Pons (tissue), 1 donor: ENCODE measurements around the gene C14orf180.
"Not testable (repeated sequence)": the region's sequence is repeated elsewhere in the genome, so short reads cannot be mapped to it uniquely, and the experiment has no call there.

Source experiments
- DNase-seq: peaks from one replicate; pipeline ENCODE4 v3.0.0-alpha.2; 2016; ENCODE audit warnings: low spot score

Gene C14orf180

DNA sequence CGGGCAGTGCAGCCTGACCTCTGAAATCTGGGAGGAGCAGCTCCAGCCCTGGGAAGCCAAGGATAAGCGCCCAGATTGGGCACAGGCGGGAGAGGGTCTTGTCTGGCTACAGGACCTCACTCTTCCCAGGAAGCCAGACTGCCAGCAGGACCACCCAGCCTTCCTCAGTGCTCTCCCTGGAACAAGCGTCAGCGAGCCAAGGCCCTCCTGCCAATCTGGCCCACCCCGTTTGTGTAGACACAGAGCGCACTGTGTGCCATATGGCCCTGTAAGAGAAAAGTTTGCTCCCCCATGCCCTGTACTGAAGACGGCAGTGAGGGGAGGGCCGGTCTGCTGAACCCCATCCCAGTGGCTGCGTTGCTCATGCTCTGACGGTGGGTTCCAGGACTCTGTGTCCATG is 1.2 kb upstream of the C14orf180 start:
- no peak for DNase-seq

DNA sequence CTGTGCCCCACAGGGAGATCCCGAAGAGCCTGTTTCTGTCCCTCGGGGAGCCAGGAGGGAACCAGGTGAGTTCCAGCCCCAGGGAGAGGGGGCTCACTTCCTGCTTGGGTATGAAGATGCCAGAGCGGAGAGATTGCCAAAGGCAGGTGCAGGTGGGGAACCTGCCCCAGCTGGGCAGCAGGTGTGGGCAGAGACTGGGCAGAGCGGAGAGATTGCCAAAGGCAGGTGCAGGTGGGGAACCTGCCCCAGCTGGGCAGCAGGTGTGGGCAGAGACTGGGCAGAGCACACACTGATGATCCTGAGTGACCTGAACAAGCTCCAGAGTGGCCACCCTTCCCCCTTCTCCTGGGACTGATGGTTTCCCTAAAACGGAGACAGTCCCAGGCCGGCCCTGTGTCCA is 375 bp downstream of the C14orf180 start:
- DNase-seq = not testable (repeated sequence)

DNA sequence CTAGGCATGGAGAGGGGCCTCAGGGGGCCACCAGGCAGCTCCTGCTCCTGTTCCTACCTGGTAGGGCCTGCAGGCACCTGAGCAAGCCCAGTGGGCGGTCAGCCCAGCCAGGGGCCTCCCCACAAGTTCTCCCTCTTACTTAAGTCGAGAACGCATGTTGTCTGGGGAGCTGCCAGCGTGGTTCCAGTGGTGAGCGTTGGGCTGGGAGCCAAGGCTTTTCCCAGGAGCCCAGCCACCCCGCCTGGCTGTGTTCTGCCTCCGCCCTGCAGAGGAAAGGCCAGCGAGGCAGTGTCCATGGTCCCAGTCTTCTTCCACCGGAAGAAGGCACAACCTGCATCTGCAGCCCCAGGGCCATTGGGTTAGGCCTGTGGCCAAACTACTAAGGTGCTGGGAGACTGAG is 1.4 kb downstream of the C14orf180 start:
- DNase-seq = no peak

DNA sequence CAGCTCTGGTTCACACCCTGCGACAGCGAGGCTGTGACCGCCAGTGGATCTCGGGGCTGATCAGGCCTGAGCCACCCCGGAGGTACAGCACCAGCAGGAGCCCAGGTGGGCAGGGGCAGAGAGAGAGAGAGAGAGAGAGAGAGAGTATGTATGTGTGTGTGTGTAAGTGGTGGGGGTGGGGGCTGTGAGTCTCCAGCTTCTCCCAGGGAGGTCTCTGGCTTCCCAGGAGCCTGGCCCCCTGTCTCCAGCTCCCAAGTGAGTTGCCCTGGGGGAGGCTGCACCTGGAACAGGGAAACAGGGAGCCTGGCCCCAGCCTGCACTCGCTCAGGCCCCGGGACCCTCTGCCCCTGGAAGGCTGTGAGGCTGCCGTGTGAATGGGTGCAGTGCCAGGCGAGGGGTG is 2.0 kb downstream of the C14orf180 start:
- DNase-seq = no peak

DNA sequence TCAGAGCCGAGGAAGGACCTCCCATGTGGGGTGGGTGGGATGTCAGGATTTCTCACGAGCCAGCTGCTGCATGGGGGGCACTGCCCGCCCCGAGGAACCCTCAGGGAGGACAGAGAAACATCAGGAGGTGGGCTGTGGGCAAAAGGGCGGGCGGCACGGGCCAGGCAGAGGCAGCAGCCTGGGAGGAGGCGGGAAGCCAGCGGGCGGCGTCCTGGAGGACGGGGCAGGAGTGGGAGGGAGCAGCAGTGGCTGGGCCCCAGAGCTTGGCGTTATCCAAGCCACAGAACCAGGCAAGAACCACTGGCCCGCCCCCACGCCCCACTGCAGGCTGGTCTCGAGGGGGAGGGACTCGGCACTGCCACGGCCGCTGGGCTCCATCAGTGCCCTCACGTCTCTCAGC is 2.4 kb downstream of the C14orf180 start:
- no peak for DNase-seq

DNA sequence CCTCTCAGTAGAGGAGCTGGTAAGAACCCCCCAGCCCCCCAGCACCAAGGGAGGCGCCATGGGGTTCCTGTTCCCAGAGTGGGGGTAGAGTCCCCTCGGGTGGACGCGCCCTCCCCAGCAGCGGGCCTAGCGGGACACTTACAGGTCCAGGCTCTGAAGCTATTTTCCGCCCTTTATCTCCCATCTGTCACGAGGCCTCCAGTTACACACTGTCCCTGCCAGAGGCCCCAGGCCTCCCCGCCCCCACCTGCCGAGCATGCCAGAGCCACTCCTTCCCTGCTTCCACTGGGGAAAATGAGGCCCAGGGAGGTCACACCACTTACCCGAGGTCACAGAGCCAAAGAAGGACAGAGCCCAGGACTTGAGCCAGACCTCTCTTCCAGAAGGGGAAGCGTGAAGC is 3.1 kb downstream of the C14orf180 start:
- no peak for DNase-seq

DNA sequence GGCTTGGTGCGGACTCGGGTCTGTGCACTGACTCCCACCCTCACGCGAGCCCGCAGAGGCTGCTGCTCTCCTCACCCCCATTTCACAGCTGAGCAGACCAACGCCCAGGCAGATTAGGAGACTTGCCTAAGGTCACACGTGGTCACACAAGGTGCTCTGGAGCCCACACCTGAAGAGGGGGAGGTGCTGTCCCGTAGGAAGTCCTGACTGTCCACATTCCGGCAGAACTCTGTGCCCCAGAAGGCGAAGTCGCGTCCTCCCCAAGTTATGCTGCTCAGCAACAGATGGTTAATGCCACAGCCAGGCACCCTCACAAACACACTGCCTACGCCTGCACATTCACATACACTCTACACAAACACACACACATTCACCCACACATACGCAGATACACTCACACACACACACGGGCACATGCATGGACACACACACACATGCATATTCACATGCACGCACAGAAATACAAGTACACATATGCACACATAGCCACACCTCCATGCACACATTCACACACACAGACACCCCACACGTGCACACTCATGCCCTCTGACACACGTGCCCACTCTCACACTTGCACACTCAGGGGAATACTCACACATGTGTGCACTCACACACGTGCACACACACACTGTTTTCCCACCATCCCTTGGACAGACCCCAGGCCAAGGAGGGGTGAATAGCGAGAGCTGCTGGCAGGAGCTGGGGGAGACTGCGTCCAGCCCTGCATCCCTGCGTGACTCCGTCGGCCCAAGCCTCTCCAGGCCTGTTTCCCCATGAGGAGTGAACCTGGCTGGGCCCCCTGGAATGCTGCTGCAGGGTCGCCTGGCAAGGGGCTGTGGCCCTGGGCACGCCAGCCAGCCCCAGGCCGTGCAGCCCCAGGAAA is 4.1 kb downstream of the C14orf180 start:
- no peak for DNase-seq

DNA sequence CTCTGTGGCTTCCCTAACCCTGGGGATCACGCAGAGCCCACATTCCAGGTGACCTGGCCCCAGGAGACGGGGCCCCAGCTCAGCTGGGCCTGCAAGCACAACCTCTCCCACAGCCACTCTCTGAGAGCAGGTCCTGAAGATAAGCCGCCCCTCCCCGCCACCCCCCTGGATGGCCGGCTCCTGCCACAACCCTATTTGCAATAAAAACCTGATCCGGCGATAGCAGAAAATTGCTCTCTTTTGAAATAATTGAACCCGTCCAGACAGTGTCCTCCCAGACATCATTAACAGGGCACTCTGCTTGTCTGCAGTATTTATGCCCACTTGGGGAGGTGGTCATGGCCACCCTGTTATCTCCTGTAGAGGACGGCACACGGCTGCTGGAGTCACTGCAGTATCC is 5.0 kb downstream of the C14orf180 start:
- no peak for DNase-seq

DNA sequence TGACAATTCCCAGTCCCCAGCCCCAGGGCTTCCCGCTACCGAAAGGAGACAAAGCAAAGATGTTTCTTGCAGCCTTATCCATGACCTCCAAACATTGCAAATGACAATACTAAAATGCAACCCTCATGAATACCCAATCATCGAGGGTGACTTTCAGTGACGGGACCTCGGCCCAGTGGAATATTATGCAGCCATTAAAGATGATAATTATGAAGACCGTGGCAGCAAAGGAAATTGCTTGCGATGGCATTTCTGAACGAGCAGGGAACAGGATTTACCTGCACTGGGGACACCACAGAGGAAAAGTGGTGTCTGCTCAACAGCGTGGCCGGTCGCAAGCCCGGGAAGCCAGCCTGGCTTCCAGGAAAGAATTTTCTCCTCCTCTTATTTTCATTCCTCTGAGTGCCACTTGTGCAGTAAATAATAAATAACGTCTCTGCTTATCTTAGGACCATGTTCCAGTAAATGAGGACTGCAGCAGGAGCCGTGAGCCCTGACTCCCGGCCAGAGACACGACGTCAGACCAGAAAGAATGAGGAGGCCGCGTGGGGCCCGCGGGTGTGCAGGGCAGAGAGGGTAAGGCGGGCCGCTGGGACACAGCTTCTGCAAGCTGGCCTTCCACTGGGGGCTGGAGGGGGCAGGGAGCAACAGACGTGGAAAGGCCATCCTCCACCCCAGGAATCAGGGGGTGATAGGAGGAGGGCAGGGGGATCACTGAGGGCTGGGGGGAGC is 6.6 kb downstream of the C14orf180 start:
- no peak for DNase-seq

DNA sequence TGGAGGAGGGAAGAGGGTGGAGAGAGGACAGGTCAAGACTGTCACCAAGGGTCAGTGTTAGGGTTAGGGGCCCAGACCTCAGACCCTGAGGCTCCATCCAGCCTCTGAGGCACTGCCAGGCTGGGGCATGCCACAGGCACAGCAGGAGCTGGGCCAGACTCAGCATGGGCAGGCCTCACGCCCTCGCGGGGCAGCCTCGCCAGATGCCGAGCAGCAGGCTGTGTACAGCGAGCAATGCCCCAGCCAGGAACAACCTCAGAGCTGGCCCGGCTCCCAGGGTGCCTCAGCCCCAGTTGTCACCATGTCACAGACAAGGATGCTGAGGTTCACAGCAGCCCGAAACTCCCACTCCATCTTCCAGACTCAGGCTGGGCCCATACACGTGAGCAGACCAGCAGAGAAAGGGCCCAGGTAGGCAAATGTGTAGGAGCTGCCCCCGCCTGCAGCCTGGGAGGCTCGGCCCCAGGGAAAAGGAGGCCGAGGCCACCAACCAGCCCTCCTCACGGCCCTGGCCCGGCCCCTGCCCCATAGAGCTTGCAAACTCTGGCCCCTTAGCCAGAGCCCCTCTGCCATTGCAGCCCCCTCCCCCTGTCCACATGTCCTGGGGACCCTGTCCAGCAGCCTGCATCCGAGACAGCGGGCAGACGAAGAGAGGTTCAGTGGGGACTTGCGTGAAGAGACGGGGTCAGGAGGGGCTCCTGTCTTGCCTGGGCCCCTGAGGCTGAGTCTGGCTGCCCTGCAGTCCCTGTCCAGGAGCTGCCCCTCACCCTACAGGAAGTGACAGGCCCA is 7.5 kb downstream of the C14orf180 start:
- no peak for DNase-seq

DNA sequence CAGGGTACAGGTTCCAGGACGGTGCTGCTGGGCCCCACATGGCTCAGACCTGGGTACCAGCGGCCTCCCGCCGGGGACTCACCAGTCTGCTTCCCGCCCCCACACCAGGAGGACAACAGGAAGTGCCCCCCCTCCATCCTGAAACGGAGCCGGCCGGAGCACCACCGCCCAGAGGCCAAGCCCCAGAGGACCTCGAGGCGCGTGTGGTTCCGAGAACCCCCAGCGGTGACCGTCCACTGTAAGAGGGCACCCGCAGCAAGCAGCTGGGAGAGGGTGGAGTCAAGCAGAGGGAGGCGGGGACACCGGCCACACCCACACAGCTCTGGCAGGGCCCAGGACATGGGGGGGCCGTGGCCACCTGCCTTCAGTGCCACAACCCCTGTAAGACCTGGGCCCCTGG is 8.1 kb downstream of the C14orf180 start:
- DNase-seq = no peak

DNA sequence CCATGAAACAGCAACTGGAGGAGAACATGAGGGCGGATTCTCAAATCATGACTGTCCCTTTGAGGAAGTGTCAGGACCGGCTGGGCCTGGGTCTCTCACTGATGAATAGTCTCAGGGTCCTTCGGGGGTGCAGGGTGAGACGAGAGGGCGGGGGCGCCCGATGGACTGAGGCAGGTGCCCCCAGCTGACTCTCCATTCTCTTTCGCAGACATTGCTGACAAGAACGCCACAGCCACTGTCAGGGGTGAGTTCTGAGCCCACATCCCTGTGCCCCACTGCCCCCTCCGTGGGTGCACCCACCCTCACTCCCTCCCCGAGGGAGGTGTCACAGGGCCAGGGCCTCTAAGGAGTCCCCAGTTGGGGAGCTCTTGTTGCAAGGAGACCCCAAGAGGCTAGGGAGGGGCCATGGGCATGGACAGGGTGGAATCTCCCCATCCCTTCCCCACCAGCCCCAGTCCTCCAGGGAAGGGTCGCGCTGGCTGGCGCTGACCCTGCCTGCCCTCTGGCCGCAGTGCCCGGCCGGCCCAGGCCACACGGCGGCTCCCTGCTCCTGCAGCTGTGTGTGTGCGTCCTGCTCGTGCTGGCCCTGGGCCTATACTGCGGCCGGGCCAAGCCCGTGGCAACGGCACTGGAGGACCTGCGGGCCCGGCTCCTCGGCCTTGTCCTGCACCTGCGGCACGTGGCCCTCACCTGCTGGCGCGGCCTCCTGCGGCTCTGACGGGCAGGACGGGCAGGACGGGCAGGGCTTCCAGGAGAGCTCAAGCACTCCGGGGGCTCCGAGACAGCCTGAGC is 8.7 kb downstream of the C14orf180 start:
- DNase-seq = no peak

DNA sequence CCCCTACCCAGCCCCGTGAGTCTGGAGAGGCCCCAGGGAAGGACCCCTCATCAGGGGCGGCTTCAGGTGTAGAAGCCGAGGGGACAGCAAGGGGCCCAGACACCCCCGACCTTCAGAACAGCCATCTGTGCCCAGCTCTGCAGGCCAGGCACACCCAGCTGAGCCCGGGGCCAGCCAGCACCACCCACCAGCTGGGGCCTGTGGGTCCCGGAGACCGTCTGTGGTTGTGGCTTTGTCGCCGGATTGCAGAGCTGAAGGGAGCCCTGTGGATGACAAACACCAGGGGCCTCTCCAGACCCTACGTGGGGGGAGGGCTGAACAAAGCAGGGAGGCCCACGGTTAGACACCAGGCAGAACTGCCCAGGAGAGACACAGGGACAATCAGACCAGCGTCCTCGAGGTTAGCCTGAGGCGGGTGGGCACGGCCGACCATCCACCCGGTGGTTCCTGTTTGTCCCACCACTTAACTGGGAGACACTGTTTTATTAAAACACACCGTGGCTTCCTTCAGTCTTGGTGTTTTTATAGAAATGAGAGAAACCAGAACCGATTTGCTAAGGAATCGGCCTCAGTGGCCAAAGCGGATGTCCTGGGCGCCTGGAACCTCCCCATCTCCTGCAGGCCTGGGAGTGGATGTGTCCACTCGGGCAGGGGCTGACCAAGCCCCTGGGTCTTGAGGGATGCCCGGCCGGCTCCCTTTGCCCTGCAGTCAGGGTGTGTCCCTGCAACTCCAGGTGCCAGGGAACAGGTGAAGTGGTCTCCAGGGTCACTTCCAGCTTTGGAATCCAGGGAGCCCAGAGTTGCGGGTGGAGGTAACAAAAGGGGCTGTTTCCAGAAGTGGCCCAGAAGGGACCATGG is 10.0 kb downstream of the C14orf180 start:
- no peak for DNase-seq

DNA sequence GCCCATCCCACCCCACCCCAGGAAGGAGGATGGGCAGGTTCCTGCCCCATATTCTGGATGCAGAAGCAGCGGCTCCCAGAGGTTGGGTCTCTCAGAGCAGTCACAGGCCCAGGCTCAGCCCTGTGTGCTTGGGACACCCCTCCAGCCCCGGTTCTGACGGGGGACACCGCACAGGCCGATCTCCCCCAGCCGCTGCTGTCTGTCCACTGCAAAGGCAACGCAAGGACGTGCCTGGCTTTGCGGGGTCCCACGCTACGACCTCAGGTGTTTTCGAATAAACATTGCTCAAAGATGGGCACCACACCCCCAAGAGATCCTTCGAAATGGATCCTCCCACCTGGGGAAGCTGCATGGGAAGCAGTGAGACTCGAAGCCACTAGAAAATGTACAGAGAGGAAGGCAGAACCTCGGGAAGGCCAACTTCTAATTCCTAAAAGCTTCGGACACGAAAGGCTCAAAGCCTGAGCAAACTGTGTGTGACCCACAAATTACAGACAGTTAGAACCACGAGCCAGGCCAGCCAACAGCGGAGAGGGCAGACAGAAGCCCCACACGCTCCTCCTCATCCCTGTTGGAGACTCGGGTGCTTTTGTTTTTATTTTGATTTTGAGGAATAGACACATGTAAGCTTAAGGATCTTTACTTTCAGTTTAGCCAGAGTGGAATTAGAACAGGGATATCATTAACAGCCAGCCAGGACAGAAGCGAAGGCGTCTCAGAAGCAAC is 10.8 kb downstream of the C14orf180 start:
- DNase-seq = no peak

DNA sequence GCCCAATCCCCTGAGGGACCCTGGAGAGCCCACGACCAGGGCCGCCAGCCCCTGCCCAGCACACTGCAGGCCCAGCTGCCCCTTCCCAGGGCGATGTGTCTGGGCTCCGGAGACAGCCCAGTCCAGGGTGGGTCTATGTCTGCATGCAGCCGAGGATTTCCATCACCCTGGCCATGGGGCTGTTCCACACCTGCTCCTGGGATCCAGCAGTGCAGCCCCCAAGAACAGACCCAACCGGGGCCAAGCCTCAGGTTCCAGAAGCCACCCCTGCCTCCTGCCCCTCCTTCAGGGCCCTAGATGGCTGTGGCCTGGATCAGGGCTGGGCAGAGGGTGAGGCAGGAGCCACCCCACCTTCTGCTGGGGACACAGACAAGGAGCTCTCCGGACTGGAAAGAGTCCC is 11.5 kb downstream of the C14orf180 start:
- DNase-seq = no peak

DNA sequence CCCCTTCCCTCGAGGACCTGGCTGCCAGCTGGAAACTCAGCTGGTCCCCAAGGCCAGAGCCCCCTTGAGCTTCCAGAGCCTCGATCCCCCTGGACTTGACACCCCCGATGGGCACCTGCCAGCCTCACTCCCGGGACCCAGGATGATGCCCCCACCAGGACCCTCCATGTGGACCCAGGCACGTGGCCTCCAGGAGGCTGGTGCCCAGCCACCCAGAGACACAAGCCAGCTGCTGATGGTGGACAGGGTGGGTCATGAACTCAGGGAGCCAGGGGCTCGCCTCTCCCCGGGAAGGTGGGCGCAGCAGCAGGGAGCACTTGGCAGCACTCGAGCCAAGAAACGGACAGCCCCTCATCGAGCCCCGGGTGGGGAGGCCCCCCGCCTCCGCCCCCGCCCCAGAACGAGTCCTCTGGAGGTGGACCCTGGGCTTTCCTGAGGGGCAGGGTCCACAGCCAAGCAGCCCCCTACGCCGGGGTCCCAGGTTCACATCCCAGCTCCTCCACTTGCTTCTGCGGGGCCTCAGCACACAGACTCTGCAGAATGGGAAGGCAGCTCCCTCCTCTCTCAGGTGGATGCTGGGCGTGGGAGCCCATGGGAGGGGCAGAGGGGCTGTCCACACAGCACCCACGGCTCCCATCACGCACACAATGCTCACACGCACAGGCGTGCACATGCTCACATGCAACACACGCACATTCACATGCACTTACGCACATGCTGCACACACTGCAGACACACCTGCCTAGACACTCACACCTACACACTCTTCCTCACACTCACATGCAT is 12.1 kb downstream of the C14orf180 start:
- no peak for DNase-seq

DNA sequence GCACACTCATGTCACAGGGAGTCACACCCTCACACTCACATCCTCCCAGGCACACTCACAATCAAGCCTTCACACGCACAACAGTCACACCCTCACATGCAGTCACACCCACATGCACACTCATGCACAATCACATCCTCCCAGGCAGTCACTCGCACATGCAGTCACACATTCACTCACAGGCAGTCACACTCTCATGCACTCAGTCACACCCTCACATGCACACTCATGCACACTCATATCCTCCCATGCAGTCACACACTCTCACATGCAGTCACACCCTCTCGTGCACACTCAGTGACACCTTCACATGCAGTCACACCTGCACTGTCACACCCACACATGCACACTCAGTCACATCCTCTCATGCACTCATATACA is 12.7 kb downstream of the C14orf180 start:
- no peak for DNase-seq

DNA sequence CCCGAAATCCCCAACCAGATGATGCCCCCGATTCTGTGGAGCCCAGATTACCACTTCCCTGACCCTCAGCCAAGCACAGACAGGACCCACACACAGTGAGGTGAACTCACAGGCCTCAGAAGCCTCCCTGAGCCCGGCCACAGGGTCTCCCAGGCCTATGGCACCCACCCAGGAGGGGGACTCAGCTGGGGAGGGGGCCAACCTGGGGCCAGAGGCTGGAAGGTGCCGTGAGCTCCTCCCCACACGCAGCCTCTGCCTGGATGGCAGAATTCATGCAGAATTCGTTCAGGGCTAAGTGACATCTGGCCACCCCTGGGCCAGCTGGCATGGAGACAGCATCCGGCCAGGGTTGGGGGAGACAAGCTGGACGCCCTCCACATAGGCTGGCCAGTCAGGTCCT is 13.2 kb downstream of the C14orf180 start:
- DNase-seq = no peak

DNA sequence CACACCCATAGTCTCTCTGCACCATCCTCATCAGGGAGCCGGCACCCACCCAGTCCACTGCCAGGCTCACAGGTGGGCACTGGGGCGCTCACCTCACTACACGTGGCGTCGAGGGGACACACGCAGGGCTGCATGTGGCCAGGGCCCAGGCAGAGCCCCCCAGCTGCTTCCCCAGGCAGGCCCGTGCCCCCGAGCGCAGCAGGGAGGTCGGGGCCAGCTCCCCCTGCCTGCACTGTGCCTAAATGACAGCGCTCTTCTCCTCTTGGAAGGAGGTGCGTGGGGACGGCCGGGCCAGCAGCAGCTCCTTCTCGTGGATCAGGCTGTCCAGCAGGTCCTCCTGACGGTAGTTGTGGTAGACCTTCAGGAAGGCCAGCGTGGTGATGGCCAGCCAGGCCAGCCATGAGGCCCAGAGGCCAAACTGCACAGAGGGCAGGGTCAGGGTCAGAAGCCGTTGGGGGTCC is 13.7 kb downstream of the C14orf180 start:
- no peak for DNase-seq
